Stomach (tissue), 9 donors: ENCODE data around the gene STARD8. TPM values are rescaled to one million over a fixed set of nuclear protein-coding genes. Genes with fewer than 3 reads are reported as not detected.

Source experiments
- DNase-seq, 2 donors: peaks; one replicate each; pipeline versions ENCODE4 v3.0.0 to v3.0.0-alpha.2; 2013 to 2019
- H3K27ac ChIP-seq, 5 donors: fragments of 200-600 bp in 4 of 5; sonication (generic) in 4 of 5; one replicate each; pipeline ENCODE4 v1.5.1; 2013 to 2019; ENCODE audit warnings: mild to moderate bottlenecking in 1 of 5, moderate library complexity in 1 of 5
- H3K27me3 ChIP-seq, 3 donors: fragments of 200-600 bp; sonication (generic); one replicate each; pipeline ENCODE4 v1.5.1; 2017 to 2019; ENCODE audit warnings: mixed run types in 1 of 3
- H3K36me3 ChIP-seq, 4 donors: fragments of 200-600 bp; sonication (generic); 1 replicate in 3 of 4; 2 replicates in 1 of 4; pipeline ENCODE4 v1.5.1; 2016 to 2019
- H3K4me1 ChIP-seq, 4 donors: fragments of 200-600 bp; sonication (generic); one replicate each; pipeline ENCODE4 v1.5.1; 2016 to 2019
- H3K4me3 ChIP-seq, 4 donors: fragments of 200-600 bp; sonication (generic) in 3 of 4; one replicate each; pipeline ENCODE4 v1.5.1; 2016 to 2019; ENCODE audit warnings: mild to moderate bottlenecking in 1 of 4
- H3K9me3 ChIP-seq, 4 donors: fragments of 200-600 bp; sonication (generic); one replicate each; pipeline ENCODE4 v1.5.1; 2016 to 2019
- CTCF ChIP-seq, 7 experiments: fragments of 450-650 bp in 4 of 7; fragments of 200-600 bp in 3 of 7; sonication (generic) in 3 of 7; IDR thresholded peaks; one replicate each; pipeline ENCODE4 v1.5.1; 2016 to 2019; ENCODE audit warnings: antibody characterized with exemption in 7 of 7, control low read depth in 2 of 7, mild to moderate bottlenecking in 1 of 7
- EP300 ChIP-seq: sonication (generic); formaldehyde crosslinking; IDR thresholded peaks from one replicate; pipeline ENCODE4 v1.6.1; 2017; ENCODE audit warnings: antibody characterized with exemption
- POLR2A ChIP-seq, 4 donors: fragments of 450-650 bp; IDR thresholded peaks; one replicate each; pipeline ENCODE4 v1.6.1; 2016; ENCODE audit warnings: antibody characterized with exemption in 4 of 4, control low read depth in 2 of 4, mild to moderate bottlenecking in 1 of 4, moderate library complexity in 1 of 4
- POLR2AphosphoS5 ChIP-seq, 3 donors: sonication (generic); formaldehyde crosslinking; IDR thresholded peaks; one replicate each; pipeline ENCODE4 v1.6.1; 2016; ENCODE audit warnings: antibody characterized with exemption in 3 of 3
- whole genome bisulfite sequencing, 5 donors: extraction: QIAGEN DNeasy Blood & Tissue Kit in 3 of 5; methylation state at CpG; one replicate each; pipeline versions ENCODE4 v1.1.5 to v1.1.7; 2013 to 2018; 5-methylcytosine and 5-hydroxymethylcytosine counted together
- intact Hi-C: fragments of 100-400 bp; cut with DNase I; formaldehyde crosslinking; loops from one replicate; pipeline ENCODE4 v1.15.1; 2023; ENCODE audit warnings: low total_unique reads
- polyA plus RNA-seq, 3 donors: library from polyadenylated mRNA; stranded (reverse); fragments of 200-250 nt; gene quantifications; one replicate each; pipeline ENCODE4 v1.2.3, GENCODE V29; 2013
- total RNA-seq, 5 donors: library from RNA; depleted of rRNA; stranded (reverse); fragments of >200 nt; gene quantifications; one replicate each; pipeline versions ENCODE4 v1.1.0 to v1.2.3, GENCODE V29; 2014 to 2016
- donor health status: healthy with polysubstance abuse.
- donor health status: Bipolar disorder and iron deficiency.
- donor health status: healthy.

Gene STARD8
- total and polyA plus RNA-seq, 8 donors = 0.93 to 7.4 (median 2.6) TPM

GRCh38 chrX:68634649-68635227 lies 12.7 kb upstream of the STARD8 start:
- no peak for TF ChIP-seq POLR2AphosphoS5 (IDR thresholded peaks at IDR 0.05)
- no peak for TF ChIP-seq CTCF (IDR thresholded peaks at IDR 0.05)
- TF ChIP-seq EP300 = no peak
- TF ChIP-seq POLR2A (IDR thresholded peaks at IDR 0.05) = no peak
- Histone ChIP-seq H3K4me3 (no peak overlapping the region), H3K36me3 (no peaks in the 10 kb centered on the region), H3K4me1 (no peaks in the 10 kb centered on the region), H3K27me3 (peaks cover 0 to 4% (median 0%) of the 10 kb centered on the region in 3 donors), H3K9me3 (no peaks in the 10 kb centered on the region), H3K27ac (no peak overlapping the region)
- intact Hi-C loops = no loop called here
- WGBS, 5 donors = 67 to 83% (median 78%) methylated on average over 2 of the region's 2 CpGs
- DNase-seq = no peak

GRCh38 chrX:68640661-68641060 lies 6.8 kb upstream of the STARD8 start:
- Histone ChIP-seq H3K4me3 (no peak overlapping the region), H3K9me3 (no peaks in the 10 kb centered on the region), H3K36me3 (no peaks in the 10 kb centered on the region), H3K4me1 (no peaks in the 10 kb centered on the region), H3K27me3 (no peaks in the 10 kb centered on the region), H3K27ac (no peak overlapping the region)
- WGBS, 5 donors = 72 to 100% (median 88%) methylated on average over 2 of the region's 2 CpGs
- intact Hi-C loops = no loop called here
- DNase-seq = no peak
- TF ChIP-seq EP300 = no peak
- no peak for TF ChIP-seq POLR2AphosphoS5 (IDR thresholded peaks at IDR 0.05)
- TF ChIP-seq CTCF (IDR thresholded peaks at IDR 0.05) = no peak
- TF ChIP-seq POLR2A (IDR thresholded peaks at IDR 0.05) = no peak

- Histone ChIP-seq H3K27me3 (peaks cover 0 to 19% (median 6%) of the 10 kb centered on the region in 3 donors), H3K4me3 (no peak overlapping the region), H3K9me3 (no peaks in the 10 kb centered on the region), H3K27ac (no peak overlapping the region), H3K36me3 (no peaks in the 10 kb centered on the region), H3K4me1 (peaks cover 0 to 8% (median 7%) of the 10 kb centered on the region in 4 donors)
- WGBS, 5 donors = 73 to 92% (median 80%) methylated on average over 2 of the region's 2 CpGs
- no peak for TF ChIP-seq POLR2A (IDR thresholded peaks at IDR 0.05)
- no peak for TF ChIP-seq CTCF (IDR thresholded peaks at IDR 0.05)
- TF ChIP-seq POLR2AphosphoS5 (IDR thresholded peaks at IDR 0.05) = no peak
- TF ChIP-seq EP300 = no peak
- intact Hi-C loops = no loop called here
- no peak for DNase-seq
Observed at GRCh38 chrX:68644861-68645260, 2.6 kb upstream of the STARD8 start.

- intact Hi-C loops = no loop called here
- Histone ChIP-seq H3K27ac (no peak overlapping the region), H3K27me3 (peaks cover 0 to 19% (median 6%) of the 10 kb centered on the region in 3 donors), H3K4me3 (no peak overlapping the region), H3K9me3 (no peaks in the 10 kb centered on the region), H3K4me1 (peaks cover 0 to 8% (median 7%) of the 10 kb centered on the region in 4 donors), H3K36me3 (no peaks in the 10 kb centered on the region)
- peak in 1 of 2 donors; percentile 29 for DNase-seq
- 75 to 94% (median 85%) methylated on average over 1 of the region's 1 CpG; no CpG with 5 or more reads in 1 of the 5 donors for WGBS, 5 donors
- TF ChIP-seq POLR2A (IDR thresholded peaks at IDR 0.05) (no peak), EP300 (no peak), CTCF (IDR thresholded peaks at IDR 0.05) (no peak), POLR2AphosphoS5 (IDR thresholded peaks at IDR 0.05) (no peak)
Observed at GRCh38 chrX:68646421-68646820, 1.0 kb upstream of the STARD8 start.
